NCI-H1417 treated with DMSO at 0.1 percent for 48 hours (cell line): ENCODE results near the gene ORM1.
"Not testable (repeated sequence)": the region's sequence is repeated elsewhere in the genome, so short reads cannot be mapped to it uniquely, and the experiment has no call there.

Experiments
- DNase-seq: peaks from one replicate; lab custom pipeline; 2025; lab: John Stamatoyannopoulos, UW

The ORM1 gene

GRCh38 chr9:114308361-114308950 is 14.4 kb upstream of the ORM1 start:
- DNase-seq = no peak

DNA sequence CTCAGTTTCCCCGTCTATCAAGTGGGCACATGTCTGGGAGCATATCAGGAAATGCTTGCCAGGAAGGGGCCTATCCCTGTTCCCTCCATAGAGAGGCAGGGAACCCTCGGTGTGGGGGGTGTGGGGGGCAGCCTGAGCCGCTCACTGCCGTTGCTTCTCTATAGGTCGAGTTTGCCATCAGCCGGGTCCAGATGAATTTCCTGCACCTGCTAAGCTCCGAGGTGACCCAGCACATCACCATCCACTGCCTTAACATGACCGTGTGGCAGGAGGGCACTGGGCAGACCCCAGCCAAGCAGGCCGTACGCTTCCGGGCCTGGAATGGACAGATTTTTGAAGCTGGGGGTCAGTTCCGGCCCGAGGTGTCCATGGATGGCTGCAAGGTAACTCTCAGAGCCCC is 13.8 kb upstream of the ORM1 start:
- no peak for DNase-seq

DNA sequence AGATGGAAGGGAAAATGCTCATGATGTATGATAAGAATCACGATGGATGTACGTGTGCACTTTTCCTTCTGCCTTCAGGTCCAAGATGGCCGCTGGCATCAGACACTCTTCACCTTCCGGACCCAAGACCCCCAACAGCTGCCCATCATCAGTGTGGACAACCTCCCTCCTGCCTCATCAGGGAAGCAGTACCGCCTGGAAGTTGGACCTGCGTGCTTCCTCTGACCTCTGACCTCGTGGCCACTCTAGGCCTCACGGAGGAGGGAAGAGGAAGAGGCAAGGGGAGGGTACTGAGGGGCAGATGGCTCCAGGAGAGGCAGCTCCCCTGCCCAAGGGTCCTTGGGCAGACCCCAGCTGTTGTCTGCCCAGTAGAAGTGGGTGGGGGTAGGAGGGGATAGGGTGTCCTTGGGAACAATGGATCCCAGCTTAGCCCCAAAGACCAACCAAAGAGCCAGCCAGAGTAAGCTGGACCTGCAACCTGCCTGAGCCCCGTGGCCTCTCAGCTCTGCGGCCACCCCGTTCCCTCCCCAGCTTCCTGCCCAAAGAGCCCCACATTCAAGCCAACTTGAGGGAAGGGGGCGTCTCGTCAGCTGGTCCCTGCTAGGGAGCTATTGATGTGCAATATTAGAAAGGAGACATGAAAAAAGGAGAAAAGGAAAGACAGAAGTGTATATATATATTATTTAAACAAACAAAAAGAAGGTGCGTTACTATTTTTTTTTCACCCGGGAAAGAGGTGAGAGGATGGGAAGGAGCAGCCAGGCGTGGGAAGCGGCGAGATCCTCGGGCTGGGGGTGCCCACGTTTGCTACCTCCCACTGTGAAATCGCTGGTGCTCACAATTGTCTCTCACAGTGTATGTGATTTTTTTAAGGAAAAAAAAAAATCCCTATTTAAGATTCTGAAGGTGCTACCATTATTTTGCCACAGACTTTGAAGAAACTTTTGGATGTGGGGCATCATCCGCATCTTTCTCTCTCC is 12.1 kb upstream of the ORM1 start:
- no peak for DNase-seq

DNA sequence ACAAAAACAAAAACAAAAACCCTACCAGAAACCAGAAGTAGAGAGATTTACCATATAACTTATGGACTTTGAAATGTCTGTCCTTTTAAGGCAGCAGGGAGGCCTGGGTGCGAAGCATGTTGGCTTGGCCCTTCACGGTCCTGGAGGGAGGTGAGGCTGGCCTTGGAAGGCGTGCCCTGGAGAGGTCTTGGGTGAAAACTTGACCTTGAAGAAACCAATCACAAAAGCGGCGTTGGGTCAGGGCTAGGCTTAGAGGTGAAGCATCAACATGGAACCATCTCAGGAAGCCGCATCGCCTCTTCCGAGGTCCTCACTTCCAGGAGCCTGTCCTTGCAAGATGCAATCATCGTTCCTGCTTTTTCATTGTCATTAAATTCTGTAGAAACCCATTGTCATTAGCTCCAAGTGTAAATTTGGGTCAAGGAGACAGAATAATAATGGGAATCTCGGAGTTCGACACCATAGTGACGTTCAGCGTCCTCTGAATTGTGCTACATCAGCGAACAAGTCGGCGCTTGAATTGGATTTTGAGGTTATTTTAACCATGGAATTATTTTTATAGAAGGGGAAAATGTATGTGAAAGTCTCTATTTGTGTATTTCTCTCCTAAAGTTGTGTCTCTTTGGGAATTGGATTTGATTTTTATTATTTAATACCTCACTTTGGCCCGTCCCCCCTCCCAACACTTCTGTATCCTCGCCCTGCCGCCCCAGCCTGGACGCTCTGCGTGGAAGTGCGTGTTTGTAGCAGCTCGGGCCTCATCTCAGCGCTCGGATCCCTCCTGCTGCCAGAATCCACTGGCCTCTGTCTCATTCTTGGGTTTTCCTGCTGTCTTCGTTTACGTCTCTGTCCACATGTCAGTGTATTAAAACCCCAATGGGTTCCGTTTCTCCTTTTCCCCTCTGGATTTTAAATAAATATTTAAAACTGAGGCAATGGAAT is 11.1 kb upstream of the ORM1 start:
- DNase-seq = no peak

DNA sequence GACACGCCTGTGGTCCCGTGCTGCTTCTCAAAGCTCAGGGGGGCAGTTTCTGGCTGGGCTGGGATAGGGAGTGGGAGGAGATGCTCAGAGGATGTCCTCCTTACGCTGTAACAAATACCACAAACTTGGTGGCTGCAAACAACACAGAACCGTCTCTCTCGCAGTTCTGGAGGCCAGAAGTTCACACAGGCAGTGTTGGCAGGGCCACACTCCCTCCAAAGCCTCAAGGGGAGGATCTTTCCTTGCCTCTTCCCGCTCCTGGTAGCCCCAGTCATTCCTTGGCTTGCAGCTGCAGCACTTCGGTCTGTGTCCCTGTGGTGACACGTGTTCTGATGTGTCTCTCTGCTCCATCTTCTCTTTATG is 10.4 kb upstream of the ORM1 start:
- no peak for DNase-seq

DNA sequence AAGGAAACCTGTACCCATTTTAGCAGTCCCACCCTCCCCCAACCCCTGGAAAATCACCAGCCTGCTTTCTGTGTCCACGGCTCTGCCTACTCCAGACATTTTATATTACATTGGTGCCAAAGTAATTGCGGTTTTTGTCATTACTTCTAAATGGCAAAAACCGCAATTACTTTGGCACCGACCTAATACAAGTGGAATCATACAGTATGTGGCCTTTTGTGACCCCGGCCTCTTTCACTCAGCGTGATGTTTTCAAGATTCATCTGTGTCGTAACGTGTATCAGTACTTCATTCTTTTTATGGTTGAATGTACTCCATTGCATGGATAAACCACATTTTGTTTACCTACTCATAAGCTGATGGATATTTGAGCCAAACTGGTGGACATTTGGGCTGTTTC is 9.7 kb upstream of the ORM1 start:
- DNase-seq = no peak

- no peak for DNase-seq
These were observed 8.5 kb upstream of the ORM1 start for GRCh38 chr9:114314256-114314867.

DNA sequence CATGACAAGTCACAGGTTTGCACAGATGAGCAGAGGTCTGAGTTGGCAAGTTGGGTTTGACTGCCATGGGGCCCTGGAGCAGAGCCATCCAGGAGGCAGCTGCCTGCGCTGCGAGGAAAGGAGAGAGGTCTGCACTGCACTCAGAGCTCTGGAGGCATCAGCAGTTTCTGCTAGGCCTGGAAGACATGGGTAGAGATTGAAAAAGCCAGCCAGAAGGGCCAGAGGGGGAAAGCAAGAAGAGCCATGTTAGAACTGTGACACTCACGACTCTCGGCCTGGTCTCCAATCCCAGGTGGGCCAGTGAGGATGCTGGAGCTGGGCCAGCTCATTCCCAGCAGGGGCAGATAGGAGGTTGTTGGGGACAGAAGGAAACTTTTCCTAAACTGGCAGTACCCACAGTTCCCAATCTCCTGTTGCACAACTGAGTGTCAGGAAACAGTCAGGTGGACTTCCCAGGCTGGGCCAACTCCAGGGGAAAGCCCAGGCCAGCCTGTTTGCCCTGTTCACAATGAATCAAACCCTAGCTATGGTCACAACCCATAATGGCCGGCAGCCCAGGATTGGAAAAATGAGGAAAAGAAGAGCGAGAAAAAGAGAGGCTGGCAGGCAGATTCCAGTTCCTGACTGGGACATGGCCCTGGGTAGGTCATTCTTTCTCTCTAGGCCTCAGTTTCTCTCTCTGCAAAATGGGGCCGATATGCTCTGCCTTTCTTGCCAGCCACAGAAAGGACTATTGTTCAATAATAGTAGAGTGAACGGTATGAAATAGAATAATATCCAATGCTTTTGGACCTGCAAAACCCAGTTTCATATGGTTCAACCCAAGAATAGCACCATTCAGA is 7.8 kb upstream of the ORM1 start:
- no peak for DNase-seq

DNA sequence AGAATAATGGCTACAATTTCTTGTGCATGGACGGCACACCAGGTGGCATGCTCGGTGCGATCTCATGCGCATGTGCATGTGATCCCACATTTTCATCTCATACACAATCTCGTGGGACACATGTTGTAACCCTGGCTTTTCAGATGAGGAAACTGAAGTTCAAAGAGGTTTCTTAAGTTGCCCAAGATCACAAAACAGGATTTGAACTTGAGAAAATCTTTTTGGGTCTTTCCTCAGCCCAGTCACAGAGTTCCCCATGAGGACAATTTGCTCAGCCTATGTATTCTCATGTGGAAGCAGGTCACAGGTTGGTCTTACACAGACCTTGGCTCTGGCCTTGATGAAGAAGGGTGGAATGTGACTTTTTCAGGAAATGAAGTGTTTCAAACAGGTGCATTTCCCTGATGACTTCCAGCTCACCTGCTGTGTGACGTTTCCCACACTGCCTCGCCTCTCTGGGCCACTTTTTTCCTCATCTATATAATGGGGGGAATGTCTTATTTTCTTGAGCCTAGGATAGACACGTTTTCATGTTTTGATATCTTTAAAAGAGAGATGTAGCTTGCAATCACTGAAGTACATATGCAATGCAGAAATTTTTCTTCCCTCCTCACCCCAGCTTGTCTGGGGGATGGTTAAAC is 7.1 kb upstream of the ORM1 start:
- no peak for DNase-seq

DNA sequence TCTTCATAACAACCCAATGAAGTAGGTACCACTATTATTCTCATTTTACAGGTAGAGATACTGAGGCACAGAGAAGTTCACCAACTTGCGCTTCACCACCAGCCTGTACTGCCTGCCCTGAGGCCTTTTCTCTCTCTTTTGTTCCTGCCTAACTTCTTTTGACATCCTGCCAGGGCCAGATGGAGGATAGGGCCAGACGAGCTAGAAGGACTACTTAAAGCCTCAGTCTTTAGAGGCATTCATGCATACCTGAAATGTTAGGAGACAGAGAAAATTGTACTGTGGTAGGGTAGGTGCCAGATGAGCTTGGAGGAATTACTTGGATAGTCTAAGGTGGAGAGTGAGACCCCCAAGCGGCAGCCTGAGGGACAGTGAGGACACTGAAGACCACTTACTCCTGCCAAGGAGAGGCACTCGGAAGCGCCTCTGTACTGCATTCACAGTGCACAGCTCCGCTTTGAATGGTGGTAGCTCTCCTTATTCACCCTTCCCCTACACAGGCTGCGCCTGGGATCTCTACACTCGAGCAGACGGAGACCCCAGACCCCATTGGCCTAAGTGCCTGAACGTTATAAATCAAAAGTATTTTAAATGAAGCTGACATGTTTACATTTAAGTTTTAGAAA is 6.2 kb upstream of the ORM1 start:
- no peak for DNase-seq

DNA sequence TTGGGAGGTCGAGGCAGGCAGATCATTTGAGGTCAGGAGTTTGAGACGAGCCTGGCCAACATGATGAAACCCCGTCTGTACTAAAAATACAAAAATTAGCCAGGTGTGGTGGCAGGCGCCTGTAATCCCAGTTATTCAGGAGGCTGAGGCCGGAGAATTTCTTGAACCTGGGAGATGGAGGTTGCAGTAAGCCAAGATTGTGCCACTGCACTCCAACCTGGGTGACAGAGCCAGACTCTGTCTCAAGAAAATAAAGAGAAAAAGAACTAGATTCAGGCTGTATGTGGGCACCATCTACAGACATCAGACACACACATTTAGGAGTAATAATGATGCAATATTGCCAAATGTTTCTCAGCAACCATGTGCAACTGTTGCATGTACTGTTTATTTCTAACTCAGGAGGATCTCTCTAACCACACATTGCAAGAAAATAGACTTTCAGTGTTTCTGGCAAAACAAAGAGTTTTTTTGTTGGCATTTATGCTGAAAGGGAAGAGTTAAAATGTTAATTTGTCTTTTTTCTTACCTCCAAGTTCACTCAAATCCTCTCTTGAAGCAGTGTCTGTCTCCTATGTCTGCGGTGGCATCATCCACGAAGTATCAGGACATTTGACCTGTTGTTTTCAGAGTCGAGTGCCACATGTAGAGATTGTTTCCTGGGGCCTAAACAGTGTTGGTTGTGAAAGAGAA is 5.1 kb upstream of the ORM1 start:
- DNase-seq = no peak

GRCh38 chr9:114318416-114318815 is 4.5 kb upstream of the ORM1 start:
- no peak for DNase-seq

DNA sequence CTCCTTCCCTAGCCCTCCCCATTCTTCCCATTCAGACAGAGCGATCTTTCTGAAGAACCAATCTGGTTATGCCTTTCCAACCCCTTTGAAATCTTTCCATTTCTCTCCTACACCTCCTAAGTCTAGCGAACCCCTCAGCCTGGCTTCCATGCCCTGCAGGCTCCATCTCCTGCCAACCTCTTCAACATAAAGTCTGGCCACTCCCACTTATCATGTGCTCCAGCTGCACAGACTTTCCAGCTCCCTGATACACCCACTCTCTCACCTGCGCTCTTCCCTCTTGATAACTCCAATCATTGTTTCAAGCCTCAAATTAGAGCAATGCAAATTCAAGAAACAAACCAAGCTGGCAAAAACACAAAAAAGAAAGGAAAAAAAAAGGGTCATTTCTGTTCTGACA is 3.8 kb upstream of the ORM1 start:
- DNase-seq = no peak

- not testable (repeated sequence) for DNase-seq
These were observed 2.2 kb upstream of the ORM1 start for GRCh38 chr9:114320710-114321109.

DNA sequence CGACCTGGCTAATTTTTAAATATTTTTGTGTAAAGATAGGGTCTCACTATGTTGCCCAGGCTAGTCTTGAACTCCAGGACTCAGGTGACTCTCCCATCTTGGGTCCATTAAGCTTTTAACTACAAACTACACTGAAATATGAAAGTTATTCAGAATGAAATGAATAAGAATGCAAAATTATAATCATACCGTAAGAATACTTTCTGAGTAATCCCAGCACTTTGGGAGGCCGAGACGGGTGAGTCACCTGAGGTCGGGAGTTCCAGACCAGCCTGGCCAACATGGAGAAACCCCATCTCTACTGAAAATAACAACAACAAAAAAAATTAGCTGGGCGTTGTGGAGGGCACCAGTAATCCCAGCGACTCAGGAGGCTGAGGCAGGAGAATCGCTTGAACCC is 1.1 kb upstream of the ORM1 start:
- no peak for DNase-seq

- DNase-seq = not testable (repeated sequence)
These were observed 609 bp upstream of the ORM1 start for GRCh38 chr9:114322160-114322818.

DNA sequence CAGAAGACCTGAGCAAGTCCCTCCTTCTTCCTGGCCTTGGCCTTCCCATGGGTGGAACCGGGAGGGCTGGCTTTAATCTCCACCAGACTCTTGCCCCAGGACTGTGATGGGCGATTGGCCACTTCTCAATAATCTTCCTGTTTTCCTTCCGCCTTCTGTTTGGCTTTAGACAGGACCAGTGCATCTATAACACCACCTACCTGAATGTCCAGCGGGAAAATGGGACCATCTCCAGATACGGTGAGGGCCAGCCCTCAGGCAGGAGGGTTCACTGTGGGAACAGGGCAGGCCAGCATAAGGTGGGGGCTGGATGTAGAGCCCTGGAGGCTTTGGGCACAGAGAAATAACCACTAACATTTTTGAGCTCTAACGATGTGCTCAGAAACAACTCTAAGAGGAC is 951 bp downstream of the ORM1 start:
- not testable (repeated sequence) for DNase-seq

- DNase-seq = no peak
These were observed 1.6 kb downstream of the ORM1 start for GRCh38 chr9:114324492-114324891.

DNA sequence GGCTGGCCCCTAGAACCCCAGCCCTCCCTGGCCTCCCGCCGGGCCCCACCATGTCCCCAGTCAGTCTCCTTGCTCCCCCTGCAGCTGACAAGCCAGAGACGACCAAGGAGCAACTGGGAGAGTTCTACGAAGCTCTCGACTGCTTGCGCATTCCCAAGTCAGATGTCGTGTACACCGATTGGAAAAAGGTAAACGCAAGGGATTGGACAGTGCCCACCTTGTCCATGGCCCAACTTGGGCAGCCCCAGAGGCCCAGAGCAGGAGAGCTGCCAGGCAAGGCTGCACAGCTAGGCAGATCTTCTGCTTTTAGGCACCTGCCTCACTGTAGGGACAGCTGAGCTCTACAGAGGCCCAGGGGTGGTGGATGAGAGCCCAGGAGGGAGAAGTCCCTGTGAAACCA is 2.1 kb downstream of the ORM1 start:
- DNase-seq = not testable (repeated sequence)
